ENCODE data around the gene ATP5MG.
"Not testable (repeated sequence)": the region's sequence is repeated elsewhere in the genome, so short reads cannot be mapped to it uniquely, and the experiment has no call there.

The ATP5MG gene
- 30.1 to 32.2 reads per million in 2 donors for total RNA-seq

GRCh38 chr11:118401151-118401879 is at the start of gene ATP5MG:
Gene ATP5MG, plus strand, starts transcription at chr11:118401606. Its CDS starts 60 bp downstream, at chr11:118401666.
- DNase-seq, result peak; percentile 55

- DNase-seq, result no peak
Observed at GRCh38 chr11:118353084-118353710, 48.2 kb upstream of the ATP5MG start.

GRCh38 chr11:118358071-118358470 is 43.3 kb upstream of the ATP5MG start:
- DNase-seq, result no peak

GRCh38 chr11:118359295-118359958 is 42.0 kb upstream of the ATP5MG start, which contains the start of gene UBE4A:
Gene UBE4A, plus strand, starts transcription at chr11:118359600. Its CDS starts 5,481 bp downstream, at chr11:118365081.
- peak; percentile 54 for DNase-seq

GRCh38 chr11:118364956-118365615 is 36.3 kb upstream of the ATP5MG start:
- DNase-seq, result no peak

GRCh38 chr11:118366287-118366686 is 35.1 kb upstream of the ATP5MG start:
- DNase-seq, result no peak

- DNase-seq, result no peak
Observed at GRCh38 chr11:118370774-118371173, 30.6 kb upstream of the ATP5MG start.

- no peak for DNase-seq
Observed at GRCh38 chr11:118373263-118373662, 28.1 kb upstream of the ATP5MG start.

- DNase-seq, result no peak
Observed at GRCh38 chr11:118373871-118374270, 27.5 kb upstream of the ATP5MG start.

GRCh38 chr11:118374729-118375128 is 26.7 kb upstream of the ATP5MG start:
- DNase-seq, result no peak

GRCh38 chr11:118375978-118376377 is 25.4 kb upstream of the ATP5MG start:
- no peak for DNase-seq

GRCh38 chr11:118379497-118379896 is 21.9 kb upstream of the ATP5MG start:
- DNase-seq, result no peak

- DNase-seq, result no peak
Observed at GRCh38 chr11:118380571-118380970, 20.8 kb upstream of the ATP5MG start.

GRCh38 chr11:118382954-118383353 is 18.5 kb upstream of the ATP5MG start:
- DNase-seq, result no peak

GRCh38 chr11:118383657-118384056 is 17.7 kb upstream of the ATP5MG start:
- no peak for DNase-seq

- no peak for DNase-seq
Observed at GRCh38 chr11:118396097-118396501, 5.3 kb upstream of the ATP5MG start.

GRCh38 chr11:118397448-118397847 is 4.0 kb upstream of the ATP5MG start:
- DNase-seq, result no peak

GRCh38 chr11:118398791-118399559 is 2.4 kb upstream of the ATP5MG start:
- no peak for DNase-seq

GRCh38 chr11:118401880-118402590 is 629 bp downstream of the ATP5MG start:
- DNase-seq, result no peak

- not testable (repeated sequence) for DNase-seq
Observed at GRCh38 chr11:118402594-118402993, 1.2 kb downstream of the ATP5MG start.

GRCh38 chr11:118406599-118407166 is 5.3 kb downstream of the ATP5MG start:
- DNase-seq, result no peak
